Measurements from ENCODE around the gene COX8C.

GRCh38 chr14:93369713-93370266 lies 22.8 kb downstream of the COX8C start:
- no peak for TF ChIP-seq PRDM10 (IDR thresholded peaks at IDR 0.05; ENCODE audit: partially characterized antibody)
- no peak for TF ChIP-seq BHLHE40 (IDR thresholded peaks at IDR 0.05; ENCODE audit: low read length)
- TF ChIP-seq JUNB (CRISPR knock-in tag; conservative IDR thresholded peaks at IDR 0.05) = no peak
- TF ChIP-seq ZFP36 (IDR thresholded peaks at IDR 0.05; ENCODE audit: low read depth, low read length, partially characterized antibody) = no peak
- no peak for TF ChIP-seq CTCF (IDR thresholded peaks at IDR 0.05 in 2 of 3, conservative IDR thresholded peaks at IDR 0.05 in 1 of 3; ENCODE audit: insufficient read depth in 2 of 3, low read depth in 1 of 3, low read length in 3 of 3)
- TF ChIP-seq RCOR1 (IDR thresholded peaks at IDR 0.05; ENCODE audit: borderline replicate concordance in 1 of 2, low read depth in 2 of 2, low read length in 2 of 2) = no peak
- no peak for TF ChIP-seq SOX6 (IDR thresholded peaks at IDR 0.05)
- no peak for TF ChIP-seq NRF1 (conservative IDR thresholded peaks at IDR 0.05 in 1 of 2, IDR thresholded peaks at IDR 0.05 in 1 of 2)
- TF ChIP-seq MAZ (CRISPR knock-in tag; conservative IDR thresholded peaks at IDR 0.05 in 1 of 2, IDR thresholded peaks at IDR 0.05 in 1 of 2) = no peak
- no peak for TF ChIP-seq EZH2 (IDR thresholded peaks at IDR 0.05; ENCODE audit: borderline replicate concordance, low read depth, low read length)
- TF ChIP-seq HDAC2 (IDR thresholded peaks at IDR 0.05) = no peak
- TF ChIP-seq SMAD3 (CRISPR knock-in tag; conservative IDR thresholded peaks at IDR 0.05) = no peak
- TF ChIP-seq TBL1XR1 (IDR thresholded peaks at IDR 0.05; ENCODE audit: low read length in 2 of 2) = no peak
- no peak for TF ChIP-seq IRF1 (CRISPR knock-in tag; IDR thresholded peaks at IDR 0.05; ENCODE audit: borderline replicate concordance)
